ENCODE measurements around the gene PTPRM.

GRCh38 chr18:7902399-7902839 lies 335.3 kb downstream of the PTPRM start:
- no peak for TF ChIP-seq EZH2phosphoT487 (IDR thresholded peaks at IDR 0.05; ENCODE audit: borderline replicate concordance)
- no peak for TF ChIP-seq CTCF (conservative IDR thresholded peaks at IDR 0.05; ENCODE audit: low read length)

Measured in Loucy (cell line).